Duodenal mucosa (tissue), 2 donors: ENCODE measurements around the gene DACT2.
"Not testable (repeated sequence)": the region's sequence is repeated elsewhere in the genome, so short reads cannot be mapped to it uniquely, and the experiment has no call there.

Experiments used
- H3K27ac ChIP-seq: one replicate; pipeline ENCODE4 v1.7.0; 2013; ENCODE audit warnings: low read depth, low read length
- H3K27me3 ChIP-seq, 2 donors: one replicate each; pipeline ENCODE4 v1.7.0; 2013; ENCODE audit warnings: low read length in 2 of 2, control low read depth in 1 of 2; ENCODE audit not compliant: insufficient read depth in 2 of 2, control insufficient read depth in 1 of 2
- H3K36me3 ChIP-seq, 2 donors: one replicate each; pipeline ENCODE4 v1.7.0; 2013; ENCODE audit warnings: low read length in 2 of 2, control low read depth in 1 of 2; ENCODE audit not compliant: insufficient read depth in 2 of 2, control insufficient read depth in 1 of 2
- H3K4me1 ChIP-seq, 2 donors: one replicate each; pipeline ENCODE4 v1.7.0; 2013; ENCODE audit warnings: low read length in 2 of 2, control low read depth in 1 of 2; ENCODE audit not compliant: insufficient read depth in 2 of 2, control insufficient read depth in 1 of 2
- H3K4me3 ChIP-seq, 2 donors: one replicate each; pipeline ENCODE4 v1.7.0; 2013; ENCODE audit warnings: low read length in 2 of 2, low read depth in 1 of 2
- H3K9ac ChIP-seq, 2 donors: one replicate each; pipeline ENCODE4 v1.7.0; 2013; ENCODE audit warnings: low read length in 2 of 2, low read depth in 1 of 2
- H3K9me3 ChIP-seq, 2 donors: one replicate each; pipeline ENCODE4 v1.7.0; 2013; ENCODE audit warnings: low read length in 2 of 2, control low read depth in 1 of 2; ENCODE audit not compliant: control insufficient read depth in 1 of 2

DACT2 gene

DNA sequence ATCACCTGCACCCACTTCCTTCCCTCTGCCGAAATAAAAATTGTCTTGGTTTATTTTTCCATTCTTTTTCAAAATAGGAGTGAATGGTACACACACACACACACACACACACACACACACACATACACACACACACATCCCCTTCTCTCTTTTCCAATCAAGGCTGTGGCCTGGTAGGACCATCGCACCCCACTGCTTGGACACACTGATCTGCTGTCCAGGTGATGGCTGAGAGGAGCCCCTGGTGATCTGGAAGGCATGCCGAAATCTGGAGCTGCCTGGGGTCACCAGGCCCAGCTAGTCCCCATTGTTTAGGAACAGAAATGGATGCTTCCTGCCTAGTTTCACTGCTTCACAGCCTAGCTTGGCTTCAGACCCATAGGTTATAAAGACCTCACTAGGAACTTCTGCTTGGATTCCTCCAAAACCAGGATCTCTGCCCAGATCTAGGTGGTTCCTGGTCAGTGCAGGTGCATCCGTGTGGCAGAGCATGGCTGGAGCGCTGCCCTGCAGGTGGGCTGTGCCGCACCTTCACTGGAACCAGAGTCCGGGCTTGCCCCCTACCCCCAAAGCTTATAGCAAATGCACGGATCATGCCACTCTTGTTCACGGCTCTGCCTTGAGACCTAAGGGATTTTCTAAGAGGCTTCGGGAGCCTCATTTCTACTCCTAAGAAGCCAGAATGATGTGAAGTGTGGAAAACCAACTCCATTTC lies 42.9 kb upstream of the DACT2 start:
- H3K4me1 ChIP-seq = no peaks in the 10 kb centered on the region
- no peaks in the 10 kb centered on the region for H3K36me3 ChIP-seq
- no peak overlapping the region for H3K9ac ChIP-seq
- H3K4me3 ChIP-seq = no peak overlapping the region
- H3K27ac ChIP-seq = no peak overlapping the region
- no peaks in the 10 kb centered on the region for H3K27me3 ChIP-seq
- H3K9me3 ChIP-seq = peaks cover 0 to 2% of the 10 kb centered on the region in 2 donors

DNA sequence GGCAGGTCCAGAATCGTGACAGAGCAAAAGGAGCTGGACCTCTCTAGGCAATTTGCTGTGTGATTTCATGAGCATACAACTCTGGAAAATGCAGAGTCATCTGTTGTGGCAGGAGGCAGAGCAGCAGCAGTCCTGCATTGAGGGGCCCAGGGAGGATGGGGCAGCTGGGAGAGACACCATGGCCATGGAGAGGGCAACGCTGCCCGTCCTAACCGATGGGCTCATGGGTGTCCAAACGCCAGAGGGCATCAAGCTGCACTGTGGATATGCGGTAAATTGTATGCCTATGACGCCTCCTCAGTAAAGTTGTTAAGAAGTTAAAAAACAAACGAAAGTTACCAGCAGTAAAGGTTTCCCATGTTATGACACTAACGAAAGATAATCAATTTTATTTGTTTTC lies 42.2 kb upstream of the DACT2 start:
- H3K4me1 ChIP-seq = no peaks in the 10 kb centered on the region
- H3K36me3 ChIP-seq = no peaks in the 10 kb centered on the region
- no peak overlapping the region for H3K9ac ChIP-seq
- no peak overlapping the region for H3K27ac ChIP-seq
- no peak overlapping the region for H3K4me3 ChIP-seq
- H3K27me3 ChIP-seq = no peaks in the 10 kb centered on the region
- peaks cover 0 to 2% of the 10 kb centered on the region in 2 donors for H3K9me3 ChIP-seq

DNA sequence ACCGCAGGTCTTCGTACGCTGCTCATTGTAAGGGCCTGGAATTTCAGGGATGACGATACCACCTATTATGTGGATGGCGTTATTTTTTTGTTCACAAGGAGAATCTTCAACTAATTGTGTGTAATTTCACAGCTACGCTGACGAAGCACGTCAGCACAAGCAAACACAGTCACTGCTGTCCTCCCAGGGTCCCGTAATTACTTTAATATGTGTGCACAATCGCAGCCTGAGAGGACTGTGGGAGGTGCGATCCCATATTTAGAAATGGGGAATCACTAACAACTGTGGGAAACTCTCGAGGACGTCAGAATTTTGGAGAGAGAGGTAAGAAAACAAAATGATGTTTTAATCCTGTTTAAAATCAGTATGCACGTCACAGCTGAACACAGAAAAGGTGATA lies 40.2 kb upstream of the DACT2 start:
- H3K9me3 ChIP-seq = no peaks in the 10 kb centered on the region
- no peak overlapping the region for H3K4me3 ChIP-seq
- H3K27ac ChIP-seq = no peak overlapping the region
- H3K9ac ChIP-seq = no peak overlapping the region
- no peaks in the 10 kb centered on the region for H3K36me3 ChIP-seq
- H3K4me1 ChIP-seq = peaks cover 0 to 4% of the 10 kb centered on the region in 2 donors
- H3K27me3 ChIP-seq = no peaks in the 10 kb centered on the region

DNA sequence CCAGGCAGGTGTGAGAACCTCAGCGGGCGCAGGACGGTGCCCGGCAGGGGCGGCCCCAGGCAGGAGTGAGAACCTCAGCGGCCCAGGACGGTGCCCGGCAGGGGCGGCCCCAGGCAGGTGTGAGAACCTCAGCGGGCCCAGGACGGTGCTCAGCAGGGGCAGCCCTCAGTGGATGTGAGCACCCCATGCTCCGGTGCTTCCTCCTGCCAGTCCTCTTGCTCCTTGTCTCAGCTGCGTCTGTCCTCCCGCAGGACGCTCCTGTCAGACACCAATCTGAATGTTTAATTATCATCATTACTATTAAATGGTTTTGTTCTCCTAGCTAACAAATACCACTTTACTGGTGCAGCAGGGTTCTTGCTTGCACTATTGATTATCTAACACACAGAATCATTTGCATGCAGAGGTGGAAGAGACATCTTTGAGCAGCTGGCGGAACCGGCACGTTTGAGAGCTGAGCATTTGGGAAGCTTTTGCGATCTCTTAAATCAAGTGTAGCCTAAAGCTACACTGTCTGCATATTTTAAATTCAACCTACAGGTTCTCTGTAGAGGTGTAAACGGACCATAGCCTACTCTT lies 39.4 kb upstream of the DACT2 start:
- no peak overlapping the region for H3K27ac ChIP-seq
- H3K36me3 ChIP-seq = no peaks in the 10 kb centered on the region
- peaks cover 0 to 4% of the 10 kb centered on the region in 2 donors for H3K4me1 ChIP-seq
- no peak overlapping the region for H3K9ac ChIP-seq
- H3K27me3 ChIP-seq = no peaks in the 10 kb centered on the region
- H3K9me3 ChIP-seq = no peaks in the 10 kb centered on the region
- no peak overlapping the region for H3K4me3 ChIP-seq

DNA sequence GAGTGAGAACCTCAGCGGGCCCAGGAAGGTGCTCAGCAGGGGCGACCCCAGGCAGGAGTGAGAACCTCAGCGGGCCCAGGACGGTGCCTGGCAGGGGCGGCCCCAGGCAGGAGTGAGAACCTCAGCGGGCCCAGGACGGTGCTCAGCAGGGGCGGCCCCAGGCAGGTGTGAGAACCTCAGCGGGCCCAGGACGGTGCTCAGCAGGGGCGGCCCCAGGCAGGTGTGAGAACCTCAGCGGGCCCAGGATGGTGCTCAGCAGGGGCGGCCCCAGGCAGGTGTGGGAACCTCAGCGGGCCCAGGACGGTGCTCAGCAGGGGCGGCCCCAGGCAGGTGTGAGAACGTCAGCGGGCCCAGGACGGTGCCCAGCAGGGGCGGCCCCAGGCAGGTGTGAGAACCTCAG lies 37.3 kb upstream of the DACT2 start:
- not testable (repeated sequence) for H3K4me3 ChIP-seq, H3K27me3 ChIP-seq, H3K4me1 ChIP-seq, H3K9me3 ChIP-seq, H3K27ac ChIP-seq, H3K36me3 ChIP-seq, H3K9ac ChIP-seq

DNA sequence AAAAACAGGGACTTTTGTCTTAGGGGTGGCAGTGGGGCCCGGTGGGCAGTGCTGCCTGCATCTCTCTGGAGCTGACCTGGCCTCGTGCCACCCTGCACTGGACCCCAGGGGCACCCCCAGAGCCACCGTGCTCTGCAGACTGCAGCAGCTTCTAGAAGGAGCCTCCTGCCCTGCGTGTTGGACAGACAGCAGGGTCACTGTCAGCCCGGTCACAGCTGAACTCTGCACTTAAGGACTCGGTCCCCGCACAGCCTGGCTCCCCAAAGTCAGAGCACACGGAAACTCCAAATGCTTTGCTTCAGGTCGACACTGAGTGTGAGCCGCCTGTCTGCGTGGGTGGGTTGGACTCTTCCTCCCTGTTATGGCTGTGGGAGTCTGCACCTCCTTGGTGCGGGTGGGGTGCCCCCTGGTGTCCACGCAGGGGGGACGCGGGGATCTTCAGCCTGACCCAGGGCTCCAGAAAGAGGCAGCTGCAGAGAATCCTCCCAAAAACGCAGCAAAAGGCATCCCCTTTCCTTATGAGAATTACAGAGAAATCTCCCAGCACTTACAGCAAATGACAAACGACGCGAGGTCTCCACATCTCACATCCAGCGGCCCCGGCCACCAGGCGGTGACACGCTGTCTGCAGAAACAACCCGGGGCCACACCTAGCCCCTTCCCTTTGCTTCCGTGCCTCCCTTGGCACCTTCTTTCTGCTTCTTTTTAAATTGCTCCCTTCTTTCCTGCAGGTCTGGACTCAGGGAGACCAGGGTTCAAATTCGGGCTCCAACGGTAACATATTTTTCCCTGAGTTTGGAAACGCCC lies 36.3 kb upstream of the DACT2 start:
- no peaks in the 10 kb centered on the region for H3K36me3 ChIP-seq
- no peak overlapping the region for H3K27ac ChIP-seq
- no peaks in the 10 kb centered on the region for H3K9me3 ChIP-seq
- no peaks in the 10 kb centered on the region for H3K27me3 ChIP-seq
- H3K9ac ChIP-seq = peak overlapping the region in 1 of 2 donors; percentile 43
- H3K4me3 ChIP-seq = peak overlapping the region in 1 of 2 donors; percentile 55
- H3K4me1 ChIP-seq = peaks cover 0 to 4% of the 10 kb centered on the region in 2 donors

DNA sequence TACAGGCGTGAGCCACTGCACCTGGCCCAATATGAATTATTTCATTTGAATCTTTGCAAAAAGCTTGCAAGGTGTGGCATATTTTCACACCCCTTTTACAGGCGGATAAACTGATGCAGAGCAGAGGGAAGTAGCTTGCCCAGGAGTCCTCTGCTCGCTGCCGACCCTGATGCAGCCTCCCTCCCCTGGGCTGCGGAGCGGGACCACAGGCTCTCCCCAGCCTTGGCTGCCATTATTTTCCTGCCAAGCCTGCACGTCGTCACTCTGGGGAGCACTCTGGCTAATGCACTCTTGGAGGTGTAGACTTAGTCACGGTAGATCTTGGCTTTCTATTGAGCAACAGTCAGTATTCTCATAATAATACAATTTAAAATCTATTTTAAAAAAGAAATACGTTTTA lies 34.8 kb upstream of the DACT2 start:
- Histone ChIP-seq H3K27ac (no peak overlapping the region), H3K9ac (no peak overlapping the region), H3K4me3 (no peak overlapping the region), H3K9me3 (no peaks in the 10 kb centered on the region), H3K27me3 (no peaks in the 10 kb centered on the region), H3K4me1 (peaks cover 0 to 4% of the 10 kb centered on the region in 2 donors), H3K36me3 (no peaks in the 10 kb centered on the region)

DNA sequence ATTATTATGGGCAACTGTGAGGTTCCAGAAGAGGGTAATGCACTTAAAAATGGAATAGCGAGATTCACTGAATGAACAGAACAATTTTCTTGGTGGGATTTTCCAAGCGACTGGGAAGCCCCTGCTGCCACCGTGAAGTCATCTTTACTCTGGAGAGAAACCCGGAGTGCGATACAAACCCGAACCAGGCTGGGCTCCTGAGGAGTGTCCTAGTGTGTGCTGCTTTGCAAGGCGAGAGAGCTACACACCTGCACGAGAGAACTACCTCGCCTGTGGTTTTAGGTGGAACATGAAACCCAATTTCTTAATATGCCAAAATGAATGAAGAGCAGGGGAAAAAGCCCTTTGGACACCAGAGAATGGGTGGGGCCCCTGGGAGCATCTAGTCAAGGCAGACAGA lies 33.5 kb upstream of the DACT2 start:
- Histone ChIP-seq H3K36me3 (no peaks in the 10 kb centered on the region), H3K9ac (no peak overlapping the region), H3K4me1 (peaks cover 0 to 4% of the 10 kb centered on the region in 2 donors), H3K27ac (no peak overlapping the region), H3K27me3 (no peaks in the 10 kb centered on the region), H3K4me3 (no peak overlapping the region), H3K9me3 (no peaks in the 10 kb centered on the region)

DNA sequence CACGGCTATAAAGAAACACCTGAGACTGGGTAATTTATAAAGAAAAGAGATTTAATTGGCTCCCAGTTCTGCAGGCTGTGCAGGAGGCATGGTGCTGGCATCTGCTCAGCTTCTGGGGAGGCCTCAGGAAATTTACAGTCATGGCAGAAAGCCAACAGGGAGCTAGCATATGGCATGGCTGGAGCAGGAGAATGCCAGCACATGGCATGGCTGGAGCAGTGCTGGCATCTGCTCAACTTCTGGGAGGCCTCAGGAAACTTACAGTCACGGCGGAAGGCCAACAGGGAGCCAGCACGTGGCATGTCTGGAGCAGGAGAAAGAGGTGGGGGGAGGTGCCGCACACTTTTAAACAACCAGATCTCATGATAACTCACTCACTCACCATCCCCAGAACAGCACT lies 32.5 kb upstream of the DACT2 start:
- Histone ChIP-seq H3K4me1 (peaks cover 0 to 4% of the 10 kb centered on the region in 2 donors), H3K27ac (no peak overlapping the region), H3K36me3 (no peaks in the 10 kb centered on the region), H3K27me3 (no peaks in the 10 kb centered on the region), H3K9me3 (no peaks in the 10 kb centered on the region), H3K4me3 (no peak overlapping the region), H3K9ac (no peak overlapping the region)

DNA sequence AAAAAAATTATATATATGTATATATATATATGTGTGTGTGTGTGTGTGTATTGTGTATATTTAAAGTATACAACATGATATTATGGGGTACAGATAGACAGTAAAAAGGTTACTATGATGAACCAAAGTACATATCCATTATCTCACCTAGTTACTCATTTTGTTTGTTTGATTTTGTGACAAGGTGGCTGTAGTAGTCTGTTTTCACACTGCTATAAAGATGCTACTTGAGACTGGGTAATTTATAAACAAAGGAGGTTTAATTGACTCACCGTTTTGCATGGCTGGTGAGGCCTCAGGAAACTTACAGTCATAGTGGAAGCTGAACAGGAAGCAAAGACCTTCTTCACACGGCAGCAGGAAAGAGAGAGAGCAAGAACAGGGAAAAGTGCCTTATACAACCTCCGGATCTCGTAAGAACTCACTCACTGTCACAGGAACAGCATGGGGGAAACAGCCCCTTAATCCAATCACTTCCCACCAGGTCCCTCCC lies 30.2 kb upstream of the DACT2 start:
- Histone ChIP-seq H3K9me3 (no peaks in the 10 kb centered on the region), H3K36me3 (no peaks in the 10 kb centered on the region), H3K27me3 (no peaks in the 10 kb centered on the region), H3K4me3 (no peak overlapping the region), H3K9ac (no peak overlapping the region), H3K4me1 (no peaks in the 10 kb centered on the region), H3K27ac (no peak overlapping the region)
